Stimulated activated CD4-positive, alpha-beta T cell treated with anti-CD3 and anti-CD28 coated beads, Interleukin-12 subunit alpha, Interleukin-12 subunit beta, amount 100 ng/mL, for 4 hours (primary cell): ENCODE measurements around the gene FDPS.
A peak's percentile ranks its signal among the peaks of the same experiment; 100 is the strongest.

Experiments used
- DNase-seq: peaks from one replicate; pipeline ENCODE4 v3.0.0-alpha.2; 2020

FDPS gene

DNA sequence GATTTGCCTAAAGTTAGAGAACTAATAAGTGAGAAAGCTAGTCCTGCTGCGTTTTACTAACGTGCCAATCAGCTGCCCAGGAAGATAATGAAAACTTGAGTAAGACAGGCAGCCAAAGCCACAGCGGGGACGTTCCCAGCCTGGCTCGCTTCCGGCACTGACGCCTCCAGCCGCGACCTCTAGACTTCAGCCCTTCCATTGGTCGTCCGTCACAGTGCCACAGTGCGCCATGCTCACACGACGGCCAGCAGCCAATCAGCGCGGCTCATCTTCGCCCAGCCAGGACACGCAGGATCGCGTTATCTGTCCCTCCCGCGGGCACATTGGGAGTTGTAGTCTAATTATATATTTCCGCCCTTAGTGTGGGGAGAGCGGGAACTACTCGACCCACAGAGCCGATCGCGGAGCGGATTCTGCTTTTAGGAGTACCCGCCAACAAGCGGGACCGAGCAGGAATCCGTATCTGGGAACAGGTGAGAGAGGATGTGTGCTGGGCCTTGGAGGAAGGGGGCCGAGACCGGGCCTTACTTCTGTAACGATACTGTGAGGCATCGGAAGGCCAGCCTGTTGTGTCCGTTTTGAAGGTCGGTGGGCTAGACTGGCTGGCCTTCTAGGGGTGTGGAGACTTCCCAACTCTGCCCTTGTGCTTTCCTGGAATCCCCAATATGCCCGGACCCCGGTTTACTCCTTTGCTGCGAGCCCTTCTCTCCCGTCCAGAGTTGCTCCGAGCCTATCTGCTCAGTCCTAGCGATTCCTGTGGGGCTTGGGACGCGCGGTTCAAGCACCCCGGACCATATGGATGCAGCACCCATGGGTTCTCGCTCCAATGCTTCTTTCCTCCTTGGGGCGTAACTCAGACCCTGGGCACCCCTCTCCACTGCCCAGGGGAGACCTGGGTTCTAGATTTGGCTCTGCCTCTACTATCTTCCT, at the start of gene FDPS:
FDPS (plus strand) TSS at position 374 of the 930 bp plus-strand sequence. CDS start 924 bp downstream, outside the sequence.
- DNase-seq: peak; percentile 93

- no peak for DNase-seq
Measured at GRCh38 chr1:155260276-155260675, 48.4 kb upstream of the FDPS start.

GRCh38 chr1:155261493-155261851, 47.2 kb upstream of the FDPS start:
- DNase-seq: no peak

DNA sequence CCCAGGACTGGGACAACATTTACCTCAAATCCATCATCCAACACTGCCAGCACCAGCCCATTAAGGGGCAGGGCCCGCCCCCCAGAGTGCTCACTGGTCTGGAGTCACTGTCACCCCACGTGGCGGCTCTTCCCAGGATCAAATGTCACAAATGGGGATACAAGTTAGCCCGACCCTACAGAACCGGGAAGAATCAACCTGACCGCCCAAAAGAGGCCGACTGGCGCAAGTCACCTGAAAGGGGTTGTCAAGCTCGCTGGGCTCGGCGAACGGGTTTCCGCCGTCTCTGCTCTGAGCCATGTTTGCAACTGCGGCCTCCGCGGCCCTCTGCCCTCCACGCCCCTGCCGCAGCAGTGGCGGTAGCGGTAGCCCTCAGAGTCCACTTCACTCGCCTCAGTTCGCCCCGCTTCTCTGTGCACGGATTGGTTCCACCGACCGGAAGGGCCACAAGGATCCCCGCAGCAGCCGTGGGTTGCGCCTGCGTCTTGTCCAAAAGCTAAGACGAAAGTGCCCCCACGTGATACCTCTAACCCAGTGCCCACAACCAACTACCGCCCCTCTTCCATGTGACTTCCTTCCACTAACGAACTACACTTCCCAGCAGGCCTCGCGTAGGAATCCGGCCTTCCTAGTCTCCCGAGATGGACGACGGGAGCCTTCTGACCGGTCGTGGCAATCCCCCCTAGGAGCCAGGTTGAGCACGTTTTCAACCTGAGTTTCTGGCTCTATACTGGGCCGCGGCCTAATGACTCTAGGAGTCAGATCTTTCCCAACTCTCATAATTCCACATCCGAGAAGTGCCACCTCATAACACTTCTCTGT, 46.6 kb upstream of the FDPS start, which contains the start of gene SCAMP3:
SCAMP3 (minus strand) TSS at position 509 of the 822 bp plus-strand sequence; CDS start at position 300, 209 bp downstream.
- DNase-seq: peak; percentile 84

- DNase-seq: no peak
Measured at GRCh38 chr1:155263067-155263466, 45.6 kb upstream of the FDPS start.

DNA sequence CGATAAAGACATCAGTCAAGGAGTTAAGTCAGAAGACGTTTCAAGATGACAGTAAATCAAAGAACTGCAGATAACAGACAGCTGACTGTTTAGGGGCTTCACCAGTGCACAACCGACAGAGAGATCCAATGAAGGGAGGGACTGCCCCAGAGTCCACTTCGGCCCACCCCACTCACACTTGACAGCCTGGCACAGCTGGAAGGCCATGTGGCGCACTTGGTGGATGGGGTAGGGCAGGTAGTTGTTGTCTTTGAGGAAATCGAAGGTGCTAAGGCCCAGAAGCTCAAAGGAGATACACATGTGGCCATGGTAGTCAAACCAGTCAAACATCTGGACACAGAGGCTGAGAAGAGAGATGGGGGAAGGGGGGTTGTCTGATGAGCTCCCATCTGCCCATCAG, 42.1 kb upstream of the FDPS start:
- no peak for DNase-seq

- no peak for DNase-seq
Measured at GRCh38 chr1:155267373-155267772, 41.3 kb upstream of the FDPS start.

- no peak for DNase-seq
Measured at GRCh38 chr1:155268630-155269029, 40.0 kb upstream of the FDPS start.

DNA sequence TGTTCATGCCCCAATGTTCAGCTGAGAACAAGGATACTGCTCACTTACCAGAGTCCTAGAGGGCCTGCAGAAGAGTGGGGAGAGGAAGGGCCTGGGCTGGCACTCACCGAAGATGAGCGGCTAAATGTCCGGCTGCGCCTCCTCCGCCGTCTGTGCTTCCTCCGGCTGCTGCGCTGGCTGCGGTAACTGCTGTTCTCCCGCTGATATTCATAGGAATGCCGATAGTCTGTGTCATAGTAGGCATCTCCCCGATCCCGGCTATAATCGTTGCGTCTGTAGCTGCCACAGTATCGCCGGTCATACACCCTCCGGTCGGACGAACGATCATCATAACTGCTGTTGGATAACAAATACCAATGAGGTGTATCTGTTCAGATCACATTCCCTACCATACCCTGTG, 39.3 kb upstream of the FDPS start:
- DNase-seq: no peak

GRCh38 chr1:155272466-155273342, 36.0 kb upstream of the FDPS start:
- no peak for DNase-seq

- peak; percentile 97 for DNase-seq
Measured at GRCh38 chr1:155273343-155274245, 35.1 kb upstream of the FDPS start, which contains the start of gene CLK2. Gene CLK2 (minus strand): TSS chr1:155273504. CDS start chr1:155270977, 2,527 bp downstream.

DNA sequence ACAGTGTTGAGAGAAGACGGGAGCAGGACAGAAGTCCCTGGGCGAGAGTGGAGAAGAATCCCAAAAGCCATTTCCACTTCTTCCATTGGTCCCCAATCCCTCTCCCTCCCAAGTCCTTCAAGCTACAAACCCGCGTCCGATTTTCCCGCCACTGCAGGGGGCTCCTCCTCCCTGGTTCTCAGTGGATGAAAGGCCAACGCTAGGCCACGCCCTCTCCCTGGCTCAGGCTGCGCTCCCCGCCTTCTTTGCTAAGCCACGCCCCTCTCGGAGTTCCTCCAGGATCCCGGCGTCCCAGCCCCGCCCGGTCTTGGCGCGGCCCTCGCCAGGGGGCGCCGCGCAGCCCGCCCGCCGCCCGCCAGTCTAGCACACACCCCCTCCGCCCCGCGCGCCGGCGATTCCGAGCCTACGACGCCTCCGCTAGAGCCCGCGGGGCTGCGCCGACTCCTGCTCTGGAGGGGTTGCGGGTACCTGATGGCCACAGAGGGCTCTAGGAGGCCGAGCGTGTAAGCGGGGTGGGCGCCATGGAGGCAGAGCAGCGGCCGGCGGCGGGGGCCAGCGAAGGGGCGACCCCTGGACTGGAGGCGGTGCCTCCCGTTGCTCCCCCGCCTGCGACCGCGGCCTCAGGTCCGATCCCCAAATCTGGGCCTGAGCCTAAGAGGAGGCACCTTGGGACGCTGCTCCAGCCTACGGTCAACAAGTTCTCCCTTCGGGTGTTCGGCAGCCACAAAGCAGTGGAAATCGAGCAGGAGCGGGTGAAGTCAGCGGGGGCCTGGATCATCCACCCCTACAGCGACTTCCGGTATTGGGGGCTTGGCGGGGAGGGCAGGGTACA, 31.4 kb upstream of the FDPS start, which contains the start of gene HCN3:
HCN3 (plus strand) TSS at position 394 of the 832 bp plus-strand sequence; CDS start at position 522, 128 bp downstream.
- peak; percentile 97 for DNase-seq

DNA sequence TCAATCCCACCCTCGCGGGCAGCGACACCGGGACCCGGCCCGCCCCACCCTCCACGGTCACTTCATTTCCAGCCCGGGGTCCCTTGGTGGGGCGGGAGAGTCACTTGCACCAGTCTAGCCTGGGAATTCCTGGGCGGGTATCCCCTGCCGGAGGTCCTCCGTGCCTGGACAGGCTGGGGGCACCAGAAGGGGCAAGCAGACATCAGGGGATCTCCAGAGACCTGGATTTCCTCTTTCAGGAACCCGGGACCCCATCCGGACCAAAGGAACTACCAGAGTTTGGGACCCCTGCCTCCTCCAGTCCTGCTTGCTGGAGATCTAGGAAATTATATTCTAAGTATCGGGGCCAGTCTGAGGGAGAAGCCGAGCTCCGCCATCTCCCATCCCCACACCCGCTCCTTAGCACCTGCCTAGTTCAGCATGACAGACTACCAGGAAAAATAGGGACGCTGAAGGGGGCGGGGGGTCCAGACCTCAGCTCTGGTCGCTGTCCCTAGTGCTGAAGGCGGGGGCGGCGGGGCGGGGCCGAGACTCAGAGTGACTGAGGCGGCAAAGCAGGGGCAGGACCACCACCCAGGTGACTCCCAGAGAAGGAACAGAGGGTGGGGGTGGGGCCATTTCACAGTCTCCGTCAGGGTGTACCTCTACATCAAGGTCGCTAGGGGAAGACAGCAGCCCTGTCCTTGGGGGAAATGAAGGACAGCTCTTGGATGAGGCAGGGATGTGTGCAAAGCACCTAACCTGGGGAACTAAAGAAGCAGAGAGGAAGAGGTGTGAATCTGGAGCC, 30.6 kb upstream of the FDPS start:
- peak; percentile 72 for DNase-seq

- DNase-seq: no peak
Measured at GRCh38 chr1:155278689-155279160, 29.9 kb upstream of the FDPS start.

DNA sequence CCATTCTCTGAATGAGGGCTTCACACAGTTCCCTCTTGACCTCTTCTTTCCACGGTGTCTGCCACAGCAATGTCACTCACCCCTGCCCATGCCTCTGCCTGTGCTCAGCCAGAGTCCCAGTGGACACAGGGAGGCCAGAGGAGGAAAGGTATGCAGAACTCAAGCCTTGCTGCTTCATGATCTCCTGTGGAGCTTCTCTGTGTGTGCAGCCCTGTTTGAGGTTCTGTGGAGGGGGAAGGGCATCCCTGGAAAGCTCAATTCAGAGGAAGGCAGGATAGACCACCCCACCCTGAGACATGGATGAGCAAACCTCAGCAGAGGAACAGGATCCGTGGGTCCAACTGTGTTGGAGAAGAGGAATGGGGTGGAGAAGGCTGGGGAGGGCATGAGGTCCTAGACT, 29.4 kb upstream of the FDPS start:
- DNase-seq: no peak

DNA sequence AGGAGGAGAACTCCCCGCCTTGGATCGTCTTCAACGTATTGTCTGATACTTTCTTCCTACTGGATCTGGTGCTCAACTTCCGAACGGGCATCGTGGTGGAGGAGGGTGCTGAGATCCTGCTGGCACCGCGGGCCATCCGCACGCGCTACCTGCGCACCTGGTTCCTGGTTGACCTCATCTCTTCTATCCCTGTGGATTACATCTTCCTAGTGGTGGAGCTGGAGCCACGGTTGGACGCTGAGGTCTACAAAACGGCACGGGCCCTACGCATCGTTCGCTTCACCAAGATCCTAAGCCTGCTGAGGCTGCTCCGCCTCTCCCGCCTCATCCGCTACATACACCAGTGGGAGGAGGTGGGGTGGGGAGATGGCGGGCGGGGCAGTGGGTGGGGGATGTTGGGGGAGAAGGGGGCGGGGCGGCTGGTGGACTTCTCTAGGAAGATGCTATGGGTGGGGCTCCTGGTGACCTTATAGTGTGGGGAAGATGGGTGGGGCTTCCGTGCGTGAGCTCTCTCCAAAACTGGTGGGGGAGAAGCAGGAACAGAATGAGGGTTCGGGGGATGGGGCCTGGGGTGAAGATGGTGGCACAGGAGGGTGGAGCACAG, 26.1 kb upstream of the FDPS start:
- DNase-seq: no peak

DNA sequence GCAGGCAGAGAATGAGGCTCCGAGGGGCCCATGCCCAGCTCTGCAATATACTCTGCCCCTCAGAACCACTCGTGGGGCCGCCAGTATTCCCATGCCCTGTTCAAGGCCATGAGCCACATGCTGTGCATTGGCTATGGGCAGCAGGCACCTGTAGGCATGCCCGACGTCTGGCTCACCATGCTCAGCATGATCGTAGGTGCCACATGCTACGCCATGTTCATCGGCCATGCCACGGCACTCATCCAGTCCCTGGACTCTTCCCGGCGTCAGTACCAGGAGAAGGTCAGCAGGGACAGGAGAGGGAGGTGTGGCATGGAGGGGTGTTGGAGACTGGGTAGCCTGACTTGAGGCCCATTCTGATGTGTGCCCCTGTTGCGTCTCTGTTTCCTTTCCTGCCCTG, 24.2 kb upstream of the FDPS start:
- DNase-seq: no peak

DNA sequence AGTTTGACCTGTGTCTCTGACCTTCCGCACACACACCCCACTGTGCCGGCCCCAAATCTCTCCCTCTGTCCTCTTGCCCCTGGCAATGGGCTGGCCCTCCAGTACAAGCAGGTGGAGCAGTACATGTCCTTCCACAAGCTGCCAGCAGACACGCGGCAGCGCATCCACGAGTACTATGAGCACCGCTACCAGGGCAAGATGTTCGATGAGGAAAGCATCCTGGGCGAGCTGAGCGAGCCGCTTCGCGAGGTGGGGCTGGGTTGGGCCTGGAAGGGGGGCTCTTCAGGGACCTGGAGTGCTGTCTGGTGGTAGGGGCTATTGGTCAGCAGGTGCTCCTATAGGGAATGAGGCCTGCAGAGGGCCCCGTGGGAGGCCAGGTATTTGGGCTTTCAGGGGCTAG, 23.6 kb upstream of the FDPS start:
- no peak for DNase-seq

DNA sequence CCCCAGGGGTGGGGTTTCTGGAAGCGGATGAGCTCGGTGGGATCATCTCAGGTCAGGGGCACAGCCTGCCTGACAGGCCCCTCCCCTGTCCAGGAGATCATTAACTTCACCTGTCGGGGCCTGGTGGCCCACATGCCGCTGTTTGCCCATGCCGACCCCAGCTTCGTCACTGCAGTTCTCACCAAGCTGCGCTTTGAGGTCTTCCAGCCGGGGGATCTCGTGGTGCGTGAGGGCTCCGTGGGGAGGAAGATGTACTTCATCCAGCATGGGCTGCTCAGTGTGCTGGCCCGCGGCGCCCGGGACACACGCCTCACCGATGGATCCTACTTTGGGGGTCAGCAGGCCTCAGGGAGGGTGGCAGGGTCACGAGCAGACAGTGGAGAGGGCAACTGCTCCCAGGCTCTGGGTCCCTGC, 23.0 kb upstream of the FDPS start:
- DNase-seq: no peak
